GM19438 (cell line): ENCODE results near the gene TFAP2C.
"Not testable (repeated sequence)": the region's sequence is repeated elsewhere in the genome, so short reads cannot be mapped to it uniquely, and the experiment has no call there.

ENCODE experiments used
- ATAC-seq: cut with Tn5 transposase; IDR thresholded peaks from one replicate; pipeline ENCODE4 v1.9.1; 2021; ENCODE audit warnings: low read depth; ENCODE audit not compliant: unreplicated experiment

The TFAP2C gene

DNA sequence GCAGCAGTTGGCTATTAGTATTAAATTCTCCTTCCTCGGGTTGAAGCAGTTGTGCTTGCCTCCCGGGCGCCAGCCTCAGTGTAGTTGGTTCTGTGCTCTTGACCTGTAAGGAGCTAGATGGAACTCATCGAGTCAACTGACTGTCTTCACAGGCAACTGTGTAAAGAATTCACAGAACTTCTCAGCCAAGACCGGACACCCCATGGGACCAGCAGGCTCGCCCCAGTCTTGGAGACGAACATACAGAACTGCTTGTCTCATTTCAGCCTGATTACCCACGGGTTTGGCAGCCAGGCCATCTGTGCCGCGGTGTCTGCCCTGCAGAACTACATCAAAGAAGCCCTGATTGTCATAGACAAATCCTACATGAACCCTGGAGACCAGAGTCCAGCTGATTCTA is 8.5 kb downstream of the TFAP2C start:
- ATAC-seq, result no peak

DNA sequence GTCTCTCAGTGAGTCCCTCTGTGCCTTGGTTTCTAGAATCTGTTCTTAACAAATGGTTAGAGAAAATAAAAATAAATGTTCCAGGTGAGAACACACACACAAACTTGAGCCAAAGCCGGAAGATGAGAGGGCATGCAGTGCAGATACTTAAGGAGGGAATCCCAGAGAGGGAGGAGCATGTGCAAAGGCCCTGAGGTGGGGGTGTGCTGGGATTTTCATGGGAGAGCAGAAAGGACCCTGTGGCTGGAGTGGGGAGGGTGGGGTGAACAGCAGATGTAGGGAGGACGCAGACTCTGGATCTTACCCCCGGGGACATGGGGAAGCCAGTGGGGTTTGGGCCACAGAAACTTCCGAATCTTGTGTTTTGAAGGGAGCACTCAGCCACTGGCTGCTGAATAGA is 17.5 kb downstream of the TFAP2C start:
- ATAC-seq, result no peak

- ATAC-seq, result no peak
Measured at GRCh38 chr20:56653211-56653610, 24.1 kb downstream of the TFAP2C start.

DNA sequence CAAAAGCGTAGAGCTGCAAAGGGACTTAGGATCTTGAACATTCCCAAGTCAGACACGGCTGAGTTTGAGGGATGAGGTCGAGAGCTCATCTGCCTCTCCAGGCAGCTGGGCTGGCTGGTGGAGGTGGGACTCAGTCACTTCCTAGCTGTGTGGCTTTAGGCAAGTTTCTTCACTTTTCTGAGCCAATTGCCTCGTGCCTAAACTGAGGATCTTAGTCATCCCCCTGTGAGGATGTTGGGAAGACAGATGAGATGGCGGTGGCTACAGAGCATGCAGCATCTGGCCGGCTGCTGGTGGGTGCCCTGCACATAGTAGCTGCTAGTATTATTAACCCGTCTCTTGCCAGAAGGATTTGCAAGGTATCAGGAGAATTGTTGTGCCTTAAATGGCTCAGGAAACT is 27.5 kb downstream of the TFAP2C start:
- no peak for ATAC-seq

DNA sequence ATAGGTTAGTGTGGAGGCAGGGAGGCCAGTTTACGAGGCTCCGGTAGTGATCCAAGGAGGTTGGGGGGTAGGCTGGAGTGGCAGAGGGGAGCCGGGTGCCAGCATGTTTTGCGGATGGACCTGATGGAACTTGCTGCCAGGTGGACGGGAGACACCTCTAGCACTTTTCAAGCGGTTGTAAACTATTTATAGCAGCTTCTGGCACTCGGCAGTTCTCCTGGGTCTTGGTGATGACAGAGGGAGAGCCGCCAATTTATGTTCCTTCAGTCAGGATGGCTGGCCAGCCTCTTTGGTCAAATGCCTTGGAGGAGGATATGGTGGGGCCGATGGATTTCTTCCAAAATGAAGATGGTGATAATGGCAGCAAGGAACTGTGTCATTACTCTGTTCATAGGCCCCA is 28.8 kb downstream of the TFAP2C start:
- no peak for ATAC-seq

- ATAC-seq, result not testable (repeated sequence)
Measured at GRCh38 chr20:56658341-56658947, 29.3 kb downstream of the TFAP2C start.

- no peak for ATAC-seq
Measured at GRCh38 chr20:56663660-56664059, 34.6 kb downstream of the TFAP2C start.

- no peak for ATAC-seq
Measured at GRCh38 chr20:56664796-56665195, 35.7 kb downstream of the TFAP2C start.

GRCh38 chr20:56665806-56666205 is 36.7 kb downstream of the TFAP2C start:
- no peak for ATAC-seq

- no peak for ATAC-seq
Measured at GRCh38 chr20:56673450-56673849, 44.3 kb downstream of the TFAP2C start.

GRCh38 chr20:56676001-56676400 is 46.9 kb downstream of the TFAP2C start:
- ATAC-seq, result no peak

- no peak for ATAC-seq
Measured at GRCh38 chr20:56676679-56677078, 47.6 kb downstream of the TFAP2C start.

GRCh38 chr20:56683077-56683865 is 54.2 kb downstream of the TFAP2C start:
- ATAC-seq, result no peak

GRCh38 chr20:56685879-56686278 is 56.8 kb downstream of the TFAP2C start:
- no peak for ATAC-seq

- no peak for ATAC-seq
Measured at GRCh38 chr20:56687061-56687460, 58.0 kb downstream of the TFAP2C start.

- ATAC-seq, result no peak
Measured at GRCh38 chr20:56688106-56688505, 59.0 kb downstream of the TFAP2C start.
